Measurements from ENCODE around the gene UFD1.

The UFD1 gene

DNA sequence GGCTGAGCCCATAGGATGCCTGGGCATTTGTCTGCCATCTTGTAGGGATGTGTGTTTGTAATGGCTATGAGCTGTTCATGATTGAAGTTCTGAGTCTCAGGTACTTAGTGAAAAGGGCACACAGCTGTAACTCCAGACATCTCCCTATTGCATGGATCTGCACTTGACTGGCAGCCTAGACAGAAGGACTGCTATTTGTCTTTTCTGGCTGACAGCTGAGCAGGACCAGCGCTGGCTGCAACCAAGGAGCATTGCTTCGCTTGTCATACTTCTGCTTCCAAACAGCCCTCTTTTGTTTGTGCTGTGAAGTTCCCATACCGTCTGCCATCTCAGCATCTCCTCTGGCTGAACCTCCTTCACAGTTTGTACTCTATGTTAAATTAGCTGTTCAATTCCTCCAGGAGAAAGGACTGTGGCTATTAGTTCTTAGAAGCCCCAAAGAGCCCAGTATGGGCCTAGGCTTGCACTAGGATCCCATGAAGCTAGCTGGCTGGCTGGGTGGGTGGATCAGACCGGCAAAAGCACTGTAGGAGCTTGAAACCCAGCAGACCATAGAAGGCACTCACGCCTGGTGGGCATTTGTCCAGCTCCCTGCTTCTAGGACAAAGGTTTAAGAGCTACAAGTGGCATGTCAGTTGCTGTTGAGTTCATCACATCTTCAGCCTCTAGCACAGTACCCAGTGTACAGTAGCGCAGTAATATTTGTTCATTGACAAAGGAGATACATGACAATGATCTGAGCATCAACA is 67.9 kb downstream of the UFD1 start:
- no peak overlapping the region for H3K27ac Mint-ChIP-seq
- peaks cover 30% of the 10 kb centered on the region for H3K36me3 Mint-ChIP-seq
- peaks cover 7% of the 10 kb centered on the region for H3K4me1 Mint-ChIP-seq
- CTCF ChIA-PET = interaction anchor here (1.3 kb wide), 1 partner anchor 18 kb away, joined by 3 read pairs; no protein-coding TSS in a partner anchor
- H3K9me3 Mint-ChIP-seq = no peaks in the 10 kb centered on the region
- DNase-seq = no peak
- no peaks in the 10 kb centered on the region for H3K27me3 Mint-ChIP-seq
- H3K4me3 Mint-ChIP-seq = no peak overlapping the region

DNA sequence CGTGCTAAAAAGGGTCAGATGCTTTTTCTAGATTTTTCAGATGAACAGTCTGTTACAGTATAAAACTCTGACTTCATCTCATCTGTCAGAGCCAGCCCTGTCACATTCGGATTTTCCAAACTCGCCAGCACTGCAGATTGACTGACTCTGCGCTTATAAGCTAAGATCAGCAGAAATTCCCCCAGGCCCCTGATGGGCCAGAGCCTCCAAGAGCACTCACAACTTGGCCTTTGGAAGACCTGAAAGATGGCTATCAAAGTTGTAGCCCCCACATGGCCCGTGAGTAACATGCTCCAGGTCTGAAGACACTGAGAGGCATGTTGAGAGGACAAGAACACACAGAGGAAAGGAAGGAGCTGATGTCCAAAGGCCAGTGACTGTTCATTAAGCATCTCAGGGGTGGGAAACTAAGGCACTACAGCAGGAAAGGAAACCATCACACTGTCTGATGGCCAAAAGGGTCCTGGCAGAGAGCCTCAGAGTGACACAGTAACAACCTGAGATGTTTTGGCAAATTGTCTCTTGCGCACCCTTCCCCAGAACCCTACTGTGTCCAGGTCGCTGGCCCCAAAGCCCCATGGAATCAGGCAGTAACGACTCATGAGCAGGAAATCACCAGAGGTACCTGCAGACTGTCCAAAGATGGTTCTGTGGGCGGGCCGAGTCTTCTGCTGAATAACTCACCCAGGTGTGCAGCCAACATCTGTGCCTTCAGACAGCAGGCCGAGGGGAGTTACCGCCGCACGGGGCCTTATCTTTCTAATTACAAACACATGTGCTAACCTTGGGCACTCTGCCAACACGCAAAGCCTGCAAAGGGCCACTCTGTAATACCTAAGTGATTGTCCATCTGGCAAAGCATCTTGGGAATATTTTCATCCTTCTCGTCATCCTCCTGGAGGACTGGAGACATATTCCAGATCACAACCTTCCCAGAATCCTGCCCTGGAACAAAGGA is 71.1 kb downstream of the UFD1 start:
- Mint-ChIP-seq H3K27ac (no peak overlapping the region), H3K4me3 (no peak overlapping the region), H3K4me1 (peaks cover 3% of the 10 kb centered on the region), H3K27me3 (no peaks in the 10 kb centered on the region), H3K9me3 (no peaks in the 10 kb centered on the region), H3K36me3 (peaks cover 46% of the 10 kb centered on the region)
- CTCF ChIA-PET = interaction anchor here (0.8 kb wide), 1 partner anchor 222 kb away, joined by 3 read pairs; no protein-coding TSS in a partner anchor
- no peak for DNase-seq

DNA sequence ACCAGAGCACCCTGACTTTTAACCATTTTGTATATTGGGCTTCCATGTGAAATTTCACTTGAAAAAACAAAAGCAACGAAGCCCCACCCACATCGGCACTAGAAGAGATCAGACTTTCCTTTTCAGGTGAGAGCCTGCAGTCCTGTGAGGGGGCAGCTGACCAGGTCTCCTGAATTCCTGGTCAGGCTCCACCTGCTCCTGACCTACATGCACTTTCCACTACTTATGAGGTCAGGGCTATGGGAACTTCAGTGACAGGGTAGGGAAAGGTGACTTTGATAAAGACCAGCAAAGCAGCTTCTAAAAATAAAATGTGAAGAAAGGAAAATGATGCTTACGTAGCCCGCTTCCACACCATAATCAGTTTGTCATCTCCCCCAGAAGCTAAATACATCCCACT is 72.1 kb downstream of the UFD1 start:
- no peak overlapping the region for H3K4me3 Mint-ChIP-seq

DNA sequence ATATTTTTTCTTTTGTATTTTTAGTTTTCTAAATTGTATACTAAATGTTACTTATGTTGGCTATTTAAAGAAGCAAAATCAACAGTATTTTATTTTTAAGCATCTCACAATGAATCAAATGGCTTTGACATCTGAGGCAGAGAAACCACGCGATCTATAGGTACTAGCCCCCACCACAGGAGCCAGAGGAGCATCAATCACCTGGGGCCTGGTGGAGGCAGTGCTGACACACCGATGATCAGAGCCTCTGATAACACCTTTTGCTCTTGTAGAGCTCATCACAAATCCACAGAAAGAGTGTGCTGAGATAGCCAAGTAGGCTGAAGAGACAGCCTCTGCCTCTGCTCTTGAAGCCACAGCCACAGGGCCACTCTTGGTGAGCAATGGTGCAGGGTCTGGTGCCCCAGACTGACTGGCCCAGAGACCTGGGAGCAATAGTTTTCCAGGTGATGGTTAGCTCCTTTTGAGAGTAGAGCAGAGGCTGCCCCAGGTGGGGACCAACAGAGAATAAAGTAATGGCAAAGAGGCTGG is 72.6 kb downstream of the UFD1 start:
- Mint-ChIP-seq H3K4me1 (no peaks in the 10 kb centered on the region), H3K27ac (peak overlapping the region; percentile 11), H3K27me3 (no peaks in the 10 kb centered on the region), H3K36me3 (peaks cover 55% of the 10 kb centered on the region), H3K9me3 (no peaks in the 10 kb centered on the region), H3K4me3 (no peak overlapping the region)
- CTCF ChIA-PET = interaction anchor here (1.1 kb wide), 1 partner anchor 68 kb away, joined by 4 read pairs; no protein-coding TSS in a partner anchor
- peak; percentile 26 for DNase-seq

More for the DNA sequence above, 72.1 kb downstream of the UFD1 start:
- H3K36me3 Mint-ChIP-seq = peaks cover 51% of the 10 kb centered on the region
- no peaks in the 10 kb centered on the region for H3K27me3 Mint-ChIP-seq
- CTCF ChIA-PET = interaction anchor here (1.1 kb wide), 1 partner anchor 68 kb away, joined by 4 read pairs; no protein-coding TSS in a partner anchor
- no peak overlapping the region for H3K27ac Mint-ChIP-seq
- no peaks in the 10 kb centered on the region for H3K9me3 Mint-ChIP-seq
- no peak for DNase-seq
- no peaks in the 10 kb centered on the region for H3K4me1 Mint-ChIP-seq

DNA sequence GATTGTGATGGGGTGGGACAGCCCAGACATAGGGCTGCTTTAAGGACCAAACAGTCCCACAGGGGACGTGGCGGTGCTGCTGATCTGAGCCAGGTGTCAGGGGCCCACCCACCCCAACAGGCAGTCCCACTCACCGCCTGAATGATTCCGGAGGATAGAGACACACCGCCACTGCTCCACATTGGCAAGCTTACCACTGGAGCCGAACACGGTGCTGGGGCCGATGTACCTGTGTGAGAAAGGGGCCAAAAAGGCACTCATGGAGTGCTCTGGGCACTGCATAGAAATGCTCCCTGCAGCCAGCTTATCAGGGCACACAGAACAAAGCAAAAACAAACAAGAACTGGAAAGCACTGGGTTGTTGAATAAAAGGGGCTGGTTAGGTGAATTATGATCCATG is 73.3 kb downstream of the UFD1 start:
- Mint-ChIP-seq H3K9me3 (no peaks in the 10 kb centered on the region), H3K4me3 (no peak overlapping the region), H3K4me1 (no peaks in the 10 kb centered on the region), H3K27ac (no peak overlapping the region), H3K36me3 (peaks cover 62% of the 10 kb centered on the region), H3K27me3 (no peaks in the 10 kb centered on the region)
- no peak for DNase-seq
- CTCF ChIA-PET = interaction anchor here (1.1 kb wide), 1 partner anchor 69 kb away, joined by 4 read pairs; no protein-coding TSS in a partner anchor

DNA sequence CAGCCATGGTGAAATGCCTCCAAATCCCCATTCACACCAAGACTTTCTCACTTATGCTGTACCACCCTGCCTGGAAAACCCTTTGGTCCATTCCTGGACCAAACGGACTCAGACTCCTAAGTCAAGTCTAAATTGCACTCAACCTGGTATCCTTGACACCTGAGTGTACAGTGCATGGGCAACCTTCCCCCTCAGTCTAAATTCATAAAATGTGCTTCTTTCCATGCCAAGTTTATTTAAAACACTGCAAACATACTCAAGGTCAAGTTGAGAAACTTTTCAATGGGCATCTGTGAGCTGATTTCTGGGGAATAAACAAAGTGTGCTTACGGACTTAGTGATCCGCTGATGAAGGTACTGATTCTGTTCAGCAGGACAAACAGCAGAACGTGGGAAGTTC is 73.9 kb downstream of the UFD1 start:
- Mint-ChIP-seq H3K36me3 (peaks cover 62% of the 10 kb centered on the region), H3K4me1 (no peaks in the 10 kb centered on the region), H3K27ac (no peak overlapping the region), H3K9me3 (no peaks in the 10 kb centered on the region), H3K4me3 (no peak overlapping the region), H3K27me3 (no peaks in the 10 kb centered on the region)
- DNase-seq = no peak
- CTCF ChIA-PET = no interaction called here

DNA sequence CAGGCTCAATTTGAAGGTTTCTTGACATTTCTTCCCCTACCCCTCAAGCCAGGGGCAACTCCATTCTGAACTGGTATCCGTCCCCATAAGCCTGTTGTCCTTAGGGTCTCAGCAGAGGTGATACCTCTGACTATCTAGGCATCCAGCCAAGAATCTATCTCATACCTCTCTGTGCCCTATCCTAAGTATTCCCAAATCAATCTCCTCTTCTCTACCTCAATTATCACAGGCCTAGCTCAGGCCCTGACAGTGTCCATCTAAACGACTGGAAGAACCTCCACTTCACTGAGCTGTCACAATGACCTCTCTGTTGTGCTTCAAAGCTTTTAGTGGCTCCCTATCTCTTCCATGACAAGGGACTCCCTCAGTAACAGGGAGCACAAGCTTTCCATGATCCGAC is 74.3 kb downstream of the UFD1 start:
- Mint-ChIP-seq H3K36me3 (peaks cover 58% of the 10 kb centered on the region), H3K9me3 (no peaks in the 10 kb centered on the region), H3K27me3 (no peaks in the 10 kb centered on the region), H3K27ac (no peak overlapping the region), H3K4me1 (no peaks in the 10 kb centered on the region), H3K4me3 (no peak overlapping the region)
- no peak for DNase-seq
- CTCF ChIA-PET = no interaction called here

DNA sequence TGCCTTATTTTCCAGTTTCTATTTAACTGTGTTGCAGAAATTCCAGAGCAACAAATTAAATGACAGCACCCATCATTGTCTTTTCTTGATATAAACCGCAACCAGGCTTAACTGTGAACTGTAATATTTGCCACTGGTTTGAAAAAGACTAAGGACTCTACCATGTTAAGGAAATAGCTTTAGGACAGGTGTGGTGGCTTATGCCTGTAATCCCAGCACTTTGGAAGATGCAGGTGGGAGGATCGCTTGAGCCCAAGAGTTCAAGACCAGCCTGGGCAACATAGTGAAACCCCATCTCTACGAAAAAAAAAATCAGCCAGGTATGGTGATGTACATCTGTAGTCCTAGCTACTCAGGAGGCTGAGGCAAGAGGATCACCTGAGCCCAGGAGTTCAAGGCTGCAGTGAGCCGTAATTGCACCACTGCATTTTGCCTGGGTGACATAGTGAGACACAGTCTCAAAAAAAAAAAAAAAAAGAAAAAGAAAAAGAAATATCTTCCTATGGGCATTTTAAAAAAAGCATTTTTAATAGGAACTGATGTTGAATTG is 76.3 kb downstream of the UFD1 start:
- no peak for DNase-seq

DNA sequence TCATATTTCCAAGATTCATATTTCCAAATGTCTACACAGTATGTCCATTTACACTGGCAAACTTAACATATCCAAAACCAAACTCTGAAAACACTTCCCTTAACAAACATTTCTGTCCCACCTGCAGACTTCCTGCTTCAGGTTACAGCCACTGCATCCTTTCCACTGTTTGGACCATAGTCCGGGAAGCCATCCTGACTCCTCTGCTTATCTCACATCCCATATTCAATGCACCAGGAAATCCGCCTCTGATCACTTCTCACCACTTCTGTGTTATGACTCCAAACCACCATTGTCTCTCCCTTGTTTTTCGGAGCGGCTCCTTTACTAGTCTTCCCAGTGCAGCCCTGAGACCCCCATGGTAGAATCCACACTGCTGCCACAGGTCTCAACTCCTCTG is 77.5 kb downstream of the UFD1 start:
- CTCF ChIA-PET = no interaction called here

More for the DNA sequence above, 76.3 kb downstream of the UFD1 start:
- peaks cover 6% of the 10 kb centered on the region for H3K4me1 Mint-ChIP-seq
- no peaks in the 10 kb centered on the region for H3K9me3 Mint-ChIP-seq
- CTCF ChIA-PET = no interaction called here
- H3K27me3 Mint-ChIP-seq = no peaks in the 10 kb centered on the region
- H3K4me3 Mint-ChIP-seq = no peak overlapping the region
- H3K36me3 Mint-ChIP-seq = peaks cover 57% of the 10 kb centered on the region
- H3K27ac Mint-ChIP-seq = no peak overlapping the region

DNA sequence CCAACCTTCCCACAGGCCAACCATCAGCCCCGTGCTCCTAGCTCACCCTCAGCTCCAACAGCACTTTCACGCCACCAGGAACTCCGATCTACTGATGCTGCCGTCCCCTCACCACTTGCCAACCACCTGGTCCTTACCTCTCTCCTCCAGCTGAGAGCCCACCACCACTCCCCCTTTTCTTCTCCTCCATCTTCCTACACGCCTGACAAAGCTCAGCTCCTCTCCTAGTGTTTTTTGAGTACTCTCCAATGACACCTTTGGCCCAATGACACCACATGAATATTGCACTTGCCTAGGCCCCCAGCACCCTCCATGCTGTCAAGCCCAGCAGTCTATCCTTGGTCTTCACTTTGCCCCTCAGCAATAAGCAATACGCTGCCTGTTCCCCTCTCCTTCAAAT is 78.1 kb downstream of the UFD1 start:
- peaks cover 51% of the 10 kb centered on the region for H3K36me3 Mint-ChIP-seq
- no peaks in the 10 kb centered on the region for H3K27me3 Mint-ChIP-seq
- no peaks in the 10 kb centered on the region for H3K9me3 Mint-ChIP-seq
- CTCF ChIA-PET = no interaction called here
- peaks cover 6% of the 10 kb centered on the region for H3K4me1 Mint-ChIP-seq
- no peak for DNase-seq
- H3K27ac Mint-ChIP-seq = peak overlapping the region; percentile 26
- no peak overlapping the region for H3K4me3 Mint-ChIP-seq

More for the DNA sequence above, 77.5 kb downstream of the UFD1 start:
- no peak overlapping the region for H3K4me3 Mint-ChIP-seq
- peaks cover 55% of the 10 kb centered on the region for H3K36me3 Mint-ChIP-seq
- no peaks in the 10 kb centered on the region for H3K27me3 Mint-ChIP-seq
- H3K4me1 Mint-ChIP-seq = peaks cover 6% of the 10 kb centered on the region
- H3K9me3 Mint-ChIP-seq = no peaks in the 10 kb centered on the region
- DNase-seq = no peak
- no peak overlapping the region for H3K27ac Mint-ChIP-seq

Measured in activated naive CD4-positive, alpha-beta T cell treated with anti-CD3 and anti-CD28 coated beads, Interleukin-2, amount 10 ng/mL, durations not matched to agents 7 days and 5 days (primary cell).